ENCODE data around the gene NTM. TPM values are rescaled to one million over a fixed set of nuclear protein-coding genes. Genes with fewer than 3 reads are reported as not detected.

Gene NTM
- total and polyA plus RNA-seq, 12 donors = 0.26 to 11.5 (median 4.0) TPM

- no peak for DNase-seq
- no peak overlapping the region for H3K4me3 ChIP-seq
- no peak for TF ChIP-seq CTCF (IDR thresholded peaks at IDR 0.05)
- TF ChIP-seq POLR2A (IDR thresholded peaks at IDR 0.05) = no peak
- H3K27me3 ChIP-seq = no peaks in the 10 kb centered on the region
- no peak overlapping the region for H3K27ac ChIP-seq
- no peaks in the 10 kb centered on the region for H3K36me3 ChIP-seq (replicated peaks in 1 of 2)
- 68 to 81% (median 76%) methylated on average over 5 of the region's 5 CpGs for WGBS, 4 donors
- no peaks in the 10 kb centered on the region for H3K9me3 ChIP-seq (replicated peaks in 1 of 3)
- intact Hi-C loops (cut with DNase I) = no loop called here
- H3K4me1 ChIP-seq (replicated peaks in 1 of 2) = no peaks in the 10 kb centered on the region
These were observed 887.5 kb downstream of the NTM start for GRCh38 chr11:132257871-132258270.

GRCh38 chr11:132258875-132259274 is 888.5 kb downstream of the NTM start:
- no peaks in the 10 kb centered on the region for H3K27me3 ChIP-seq
- WGBS, 4 donors = 77 to 88% (median 85%) methylated on average over 1 of the region's 1 CpG
- no peaks in the 10 kb centered on the region for H3K36me3 ChIP-seq (replicated peaks in 1 of 2)
- intact Hi-C loops (cut with DNase I) = no loop called here
- no peaks in the 10 kb centered on the region for H3K4me1 ChIP-seq (replicated peaks in 1 of 2)
- H3K9me3 ChIP-seq (replicated peaks in 1 of 3) = no peaks in the 10 kb centered on the region
- no peak overlapping the region for H3K4me3 ChIP-seq
- DNase-seq = no peak
- no peak overlapping the region for H3K27ac ChIP-seq
- no peak for TF ChIP-seq POLR2A (IDR thresholded peaks at IDR 0.05)
- TF ChIP-seq CTCF (IDR thresholded peaks at IDR 0.05) = no peak

GRCh38 chr11:132260636-132261035 is 890.2 kb downstream of the NTM start:
- Histone ChIP-seq H3K4me3 (no peak overlapping the region), H3K4me1 (replicated peaks in 1 of 2) (no peaks in the 10 kb centered on the region), H3K27me3 (no peaks in the 10 kb centered on the region), H3K9me3 (replicated peaks in 1 of 3) (no peaks in the 10 kb centered on the region), H3K36me3 (replicated peaks in 1 of 2) (no peaks in the 10 kb centered on the region), H3K27ac (no peak overlapping the region)
- no peak for DNase-seq
- intact Hi-C loops (cut with DNase I) = no loop called here
- TF ChIP-seq POLR2A (IDR thresholded peaks at IDR 0.05) = no peak
- TF ChIP-seq CTCF (IDR thresholded peaks at IDR 0.05) = no peak
- WGBS, 4 donors = 84 to 92% (median 90%) methylated on average over 7 of the region's 7 CpGs

GRCh38 chr11:132263241-132263640 is 892.8 kb downstream of the NTM start:
- intact Hi-C loops (cut with DNase I) = no loop called here
- H3K36me3 ChIP-seq (replicated peaks in 1 of 2) = no peaks in the 10 kb centered on the region
- no peaks in the 10 kb centered on the region for H3K4me1 ChIP-seq (replicated peaks in 1 of 2)
- no peak overlapping the region for H3K4me3 ChIP-seq
- H3K27ac ChIP-seq = no peak overlapping the region
- DNase-seq = no peak
- no peaks in the 10 kb centered on the region for H3K27me3 ChIP-seq
- no peaks in the 10 kb centered on the region for H3K9me3 ChIP-seq (replicated peaks in 1 of 3)
- TF ChIP-seq POLR2A (IDR thresholded peaks at IDR 0.05) = no peak
- no peak for TF ChIP-seq CTCF (IDR thresholded peaks at IDR 0.05)
- 47 to 61% (median 57%) methylated on average over 5 of the region's 5 CpGs for WGBS, 4 donors

All from adrenal gland (tissue), 12 donors.